ENCODE results near the gene FOXO3.
"Not testable (repeated sequence)": the region's sequence is repeated elsewhere in the genome, so short reads cannot be mapped to it uniquely, and the experiment has no call there.

The FOXO3 gene

GRCh38 chr6:108560463-108561308 is at the start of gene FOXO3:
Gene FOXO3, plus strand, starts transcription at chr6:108560917. Its CDS starts 292 bp downstream, at chr6:108561209.
- peak; percentile 73 for DNase-seq (ENCODE audit: low read depth)
- H3K4me3 ChIP-seq (ENCODE audit: low read depth, low read length) = peak within 1 kb of the TSS; percentile 91

GRCh38 chr6:108518714-108519576 is 41.8 kb upstream of the FOXO3 start:
- no peak for DNase-seq (ENCODE audit: low read depth)
- H3K4me3 ChIP-seq (ENCODE audit: low read depth, low read length) = no peak overlapping the region

- no peak for DNase-seq (ENCODE audit: low read depth)
- no peak overlapping the region for H3K4me3 ChIP-seq (ENCODE audit: low read depth, low read length)
Observed at GRCh38 chr6:108521616-108522107, 39.1 kb upstream of the FOXO3 start.

GRCh38 chr6:108523697-108524096 is 37.0 kb upstream of the FOXO3 start:
- no peak for DNase-seq (ENCODE audit: low read depth)
- H3K4me3 ChIP-seq (ENCODE audit: low read depth, low read length) = no peak overlapping the region

GRCh38 chr6:108524528-108525248 is 36.0 kb upstream of the FOXO3 start:
- no peak for DNase-seq (ENCODE audit: low read depth)
- no peak overlapping the region for H3K4me3 ChIP-seq (ENCODE audit: low read depth, low read length)

GRCh38 chr6:108526739-108527174 is 34.0 kb upstream of the FOXO3 start:
- no peak overlapping the region for H3K4me3 ChIP-seq (ENCODE audit: low read depth, low read length)
- DNase-seq (ENCODE audit: low read depth) = peak; percentile 18

GRCh38 chr6:108528878-108529277 is 31.8 kb upstream of the FOXO3 start:
- no peak overlapping the region for H3K4me3 ChIP-seq (ENCODE audit: low read depth, low read length)
- DNase-seq (ENCODE audit: low read depth) = no peak

GRCh38 chr6:108531332-108531731 is 29.4 kb upstream of the FOXO3 start:
- no peak for DNase-seq (ENCODE audit: low read depth)
- no peak overlapping the region for H3K4me3 ChIP-seq (ENCODE audit: low read depth, low read length)

GRCh38 chr6:108535114-108535742 is 25.5 kb upstream of the FOXO3 start:
- DNase-seq (ENCODE audit: low read depth) = no peak
- H3K4me3 ChIP-seq (ENCODE audit: low read depth, low read length) = no peak overlapping the region

GRCh38 chr6:108535920-108536535 is 24.7 kb upstream of the FOXO3 start:
- H3K4me3 ChIP-seq (ENCODE audit: low read depth, low read length); DNase-seq (ENCODE audit: low read depth): not testable (repeated sequence)

GRCh38 chr6:108541843-108542759 is 18.6 kb upstream of the FOXO3 start:
- no peak overlapping the region for H3K4me3 ChIP-seq (ENCODE audit: low read depth, low read length)

GRCh38 chr6:108543175-108543940 is 17.4 kb upstream of the FOXO3 start:
- no peak for DNase-seq (ENCODE audit: low read depth)
- no peak overlapping the region for H3K4me3 ChIP-seq (ENCODE audit: low read depth, low read length)

More at GRCh38 chr6:108541843-108542759, 18.6 kb upstream of the FOXO3 start:
- DNase-seq (ENCODE audit: low read depth) = no peak

GRCh38 chr6:108544606-108545005 is 16.1 kb upstream of the FOXO3 start:
- no peak overlapping the region for H3K4me3 ChIP-seq (ENCODE audit: low read depth, low read length)
- no peak for DNase-seq (ENCODE audit: low read depth)

- no peak for DNase-seq (ENCODE audit: low read depth)
- H3K4me3 ChIP-seq (ENCODE audit: low read depth, low read length) = no peak overlapping the region
Observed at GRCh38 chr6:108546079-108547049, 14.4 kb upstream of the FOXO3 start.

- H3K4me3 ChIP-seq (ENCODE audit: low read depth, low read length) = no peak overlapping the region
- DNase-seq (ENCODE audit: low read depth) = no peak
Observed at GRCh38 chr6:108549241-108549640, 11.5 kb upstream of the FOXO3 start.

- no peak for DNase-seq (ENCODE audit: low read depth)
Observed at GRCh38 chr6:108549741-108550140, 11.0 kb upstream of the FOXO3 start.

More at GRCh38 chr6:108549741-108550140, 11.0 kb upstream of the FOXO3 start:
- H3K4me3 ChIP-seq (ENCODE audit: low read depth, low read length) = no peak overlapping the region
